Body of pancreas (tissue), 4 donors: Measurements from ENCODE around the gene WDR86. TPM values are rescaled to one million over a fixed set of nuclear protein-coding genes. Genes with fewer than 3 reads are reported as not detected.

Experiments
- ATAC-seq: fragments of 150-250 bp; one replicate; pipeline ENCODE4 v1.9.1; 2016
- DNase-seq, 4 donors: peaks; one replicate each; pipeline ENCODE4 v3.0.0-alpha.2; 2019
- H3K27ac ChIP-seq, 4 donors: fragments of 200-600 bp; sonication (generic); 1 replicate in 3 of 4; 2 replicates in 1 of 4; pipeline versions ENCODE4 v1.5.1 to v1.6.1; 2016 to 2019; ENCODE audit warnings: mild to moderate bottlenecking in 1 of 4, mixed read lengths in 1 of 4, moderate library complexity in 1 of 4
- H3K27me3 ChIP-seq, 2 donors: fragments of 200-600 bp; sonication (generic); one replicate each; pipeline ENCODE4 v1.6.0; 2016; ENCODE audit warnings: mild to moderate bottlenecking in 1 of 2
- H3K36me3 ChIP-seq, 2 donors: fragments of 200-600 bp; sonication (generic); replicated peaks in 1 of 2; 2 replicates each; pipeline ENCODE4 v1.5.1; 2016; ENCODE audit warnings: low read depth in 2 of 2; ENCODE audit not compliant: insufficient read depth in 1 of 2
- H3K4me1 ChIP-seq: fragments of 200-600 bp; sonication (generic); one replicate; pipeline ENCODE4 v1.6.0; 2016
- H3K4me3 ChIP-seq, 2 donors: fragments of 200-600 bp; sonication (generic); 1 replicate in 1 of 2; 2 replicates in 1 of 2; pipeline ENCODE4 v1.5.1; 2016 to 2019
- H3K9me3 ChIP-seq, 3 donors: fragments of 200-600 bp; sonication (generic); 1 replicate in 2 of 3; 2 replicates in 1 of 3; pipeline ENCODE4 v1.5.1; 2016
- CTCF ChIP-seq, 7 experiments: fragments of 450-650 bp in 4 of 7; fragments of 200-600 bp in 3 of 7; sonication (generic) in 3 of 7; IDR thresholded peaks; one replicate each; pipeline ENCODE4 v1.5.1; 2016 to 2019; ENCODE audit warnings: antibody characterized with exemption in 7 of 7
- POLR2A ChIP-seq, 3 donors: fragments of 450-650 bp; IDR thresholded peaks; one replicate each; pipeline ENCODE4 v1.6.1; 2016; ENCODE audit warnings: antibody characterized with exemption in 3 of 3, mild to moderate bottlenecking in 2 of 3
- WGBS, 2 donors: methylation state at CpG; one replicate each; pipeline ENCODE4 v1.1.5; 2017; 5-methylcytosine and 5-hydroxymethylcytosine counted together
- intact Hi-C: fragments of 100-400 bp; cut with DNase I; formaldehyde crosslinking; loops from one replicate; pipeline ENCODE4 v1.15.1; 2023
- total RNA-seq, 2 donors: library from RNA; depleted of rRNA; stranded (reverse); fragments of >200 nt; gene quantifications; one replicate each; pipeline ENCODE4 v1.1.0, GENCODE V29; 2016

WDR86 gene
- total RNA-seq, 2 donors from 2014 or later: 3.9 to 11.2 TPM

DNA sequence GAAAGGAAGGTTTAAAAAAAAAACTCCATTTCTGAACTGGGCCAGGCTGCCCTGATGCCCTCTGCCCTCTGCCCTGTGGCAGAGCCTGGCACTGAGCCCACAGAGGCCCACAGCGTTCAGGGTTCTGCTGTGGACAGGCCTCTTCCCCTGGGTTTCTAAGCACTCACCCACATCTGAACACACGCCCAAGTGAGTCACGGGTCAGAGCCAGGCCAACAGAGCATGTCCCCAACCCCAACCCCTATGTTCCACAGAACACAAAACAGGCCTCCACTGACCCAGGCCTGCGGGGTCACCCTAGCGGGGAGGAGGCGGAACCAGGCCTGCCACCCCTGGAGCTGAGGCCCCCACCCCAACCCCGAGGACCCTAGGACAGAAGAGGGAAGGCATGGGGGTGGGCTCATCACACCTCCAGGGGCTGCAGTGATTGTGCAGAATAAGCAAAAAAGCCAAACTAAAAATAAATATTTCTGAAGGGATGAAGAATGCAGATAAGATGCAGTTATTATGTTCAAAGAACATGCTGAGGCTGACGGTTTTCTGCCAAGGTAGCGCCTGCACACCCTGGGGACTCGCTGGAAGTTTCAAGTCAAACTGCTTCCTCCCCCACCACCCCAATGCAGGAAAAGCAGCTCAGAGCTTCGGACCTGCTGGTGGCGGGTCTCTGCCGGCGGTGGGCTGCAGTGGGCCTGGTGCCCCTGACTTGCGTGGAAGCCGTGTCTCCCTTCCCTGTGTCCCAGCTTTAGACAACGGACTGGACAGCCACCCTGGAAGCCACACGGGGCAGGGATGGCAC, 5.4 kb downstream of the WDR86 start:
- peaks cover 0 to 4% of the 10 kb centered on the region in 2 donors for H3K27me3 ChIP-seq
- peaks cover 4% of the 10 kb centered on the region for H3K4me1 ChIP-seq
- DNase-seq (peak in 1 of 4 donors; percentile 56), ATAC-seq (peak; percentile 40)
- no peaks in the 10 kb centered on the region for H3K36me3 ChIP-seq
- intact Hi-C loops: no loop called here
- no peak for TF ChIP-seq POLR2A (IDR thresholded peaks at IDR 0.05)
- no peak for TF ChIP-seq CTCF (IDR thresholded peaks at IDR 0.05)
- H3K27ac ChIP-seq: no peak overlapping the region
- H3K9me3 ChIP-seq: no peaks in the 10 kb centered on the region
- H3K4me3 ChIP-seq: no peak overlapping the region
- 76 to 77% methylated on average over 13 to 18 of the region's 18 CpGs for WGBS, 2 donors

DNA sequence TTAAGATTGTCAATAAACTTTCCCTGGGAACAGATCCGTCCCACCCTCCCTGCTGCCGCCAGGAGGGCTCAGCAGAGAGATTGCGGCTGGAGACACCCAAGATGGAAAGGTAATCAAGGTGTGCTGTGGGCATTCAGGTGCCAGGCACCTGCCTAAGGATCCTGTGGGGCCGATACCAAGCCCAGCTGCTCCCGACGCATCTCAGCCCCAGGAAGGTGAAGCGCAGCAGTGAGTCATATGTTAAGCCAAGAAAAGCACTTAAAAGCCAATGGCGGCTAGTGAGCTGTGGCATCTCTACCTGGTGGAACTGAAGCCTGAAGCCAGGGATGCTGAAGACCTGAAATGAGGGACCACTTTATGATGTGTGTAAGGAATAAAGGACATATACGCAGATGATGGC, 6.1 kb downstream of the WDR86 start:
- ATAC-seq: no peak
- Histone ChIP-seq H3K4me1 (no peaks in the 10 kb centered on the region), H3K9me3 (no peaks in the 10 kb centered on the region), H3K4me3 (no peak overlapping the region), H3K36me3 (no peaks in the 10 kb centered on the region), H3K27ac (no peak overlapping the region), H3K27me3 (no peaks in the 10 kb centered on the region)
- TF ChIP-seq POLR2A (IDR thresholded peaks at IDR 0.05) (no peak), CTCF (IDR thresholded peaks at IDR 0.05) (no peak)
- no peak for DNase-seq
- intact Hi-C loops: no loop called here
- WGBS, 2 donors: 84 to 96% methylated on average over 9 of the region's 9 CpGs

GRCh38 chr7:151402029-151402835, 7.6 kb downstream of the WDR86 start:
- Histone ChIP-seq H3K4me1 (no peaks in the 10 kb centered on the region), H3K36me3 (no peaks in the 10 kb centered on the region), H3K9me3 (no peaks in the 10 kb centered on the region), H3K4me3 (no peak overlapping the region), H3K27ac (no peak overlapping the region), H3K27me3 (no peaks in the 10 kb centered on the region)
- TF ChIP-seq CTCF (IDR thresholded peaks at IDR 0.05) (no peak), POLR2A (IDR thresholded peaks at IDR 0.05) (no peak)
- intact Hi-C loops: no loop called here
- DNase-seq: no peak
- ATAC-seq: no peak
- WGBS, 2 donors: 85 to 90% methylated on average over 15 to 16 of the region's 16 CpGs

DNA sequence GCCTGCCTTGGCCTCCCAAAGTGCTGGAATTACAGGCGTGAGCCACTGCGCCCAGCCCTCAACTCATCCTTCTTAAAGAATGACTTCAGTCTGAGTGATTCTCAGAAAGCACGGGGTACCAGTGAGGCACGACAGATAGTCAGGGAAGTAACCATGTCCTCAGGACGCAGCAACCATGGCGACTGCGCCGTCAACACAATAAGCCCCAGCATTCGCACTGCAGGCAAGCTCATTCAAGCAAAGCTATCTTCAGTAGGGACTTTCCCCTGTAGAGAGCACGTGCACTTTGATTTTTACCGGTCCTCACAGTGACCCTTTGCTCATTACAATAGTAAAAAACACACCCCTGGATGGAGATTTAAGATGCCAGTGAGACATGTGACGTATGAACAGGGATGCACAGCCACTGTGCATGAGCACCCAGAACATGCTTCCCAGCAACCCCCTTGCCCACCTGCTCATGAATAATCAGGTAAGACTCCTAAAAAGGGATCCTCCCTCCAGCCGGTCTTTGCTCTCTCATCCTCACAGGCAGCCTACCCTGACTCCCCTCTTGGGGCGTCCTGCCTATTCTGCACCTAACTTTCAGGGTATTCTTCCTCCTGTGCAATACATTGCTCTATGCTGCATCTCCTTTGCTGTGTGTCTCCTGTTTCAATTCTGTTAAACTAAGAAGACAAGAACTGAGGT, 9.1 kb downstream of the WDR86 start:
- Histone ChIP-seq H3K36me3 (no peaks in the 10 kb centered on the region), H3K4me3 (no peak overlapping the region), H3K27ac (no peak overlapping the region), H3K4me1 (no peaks in the 10 kb centered on the region), H3K9me3 (no peaks in the 10 kb centered on the region), H3K27me3 (no peaks in the 10 kb centered on the region)
- no peak for ATAC-seq
- TF ChIP-seq CTCF (IDR thresholded peaks at IDR 0.05): no peak
- TF ChIP-seq POLR2A (IDR thresholded peaks at IDR 0.05): no peak
- 68% methylated on average over 13 to 14 of the region's 14 CpGs for WGBS, 2 donors
- intact Hi-C loops: no loop called here
- DNase-seq: no peak
